ENCODE data around the gene CATSPER1. TPM values are rescaled to one million over a fixed set of nuclear protein-coding genes. Genes with fewer than 3 reads are reported as not detected.

The CATSPER1 gene
- total RNA-seq, 1 donor from 2014 or later: not detected

DNA sequence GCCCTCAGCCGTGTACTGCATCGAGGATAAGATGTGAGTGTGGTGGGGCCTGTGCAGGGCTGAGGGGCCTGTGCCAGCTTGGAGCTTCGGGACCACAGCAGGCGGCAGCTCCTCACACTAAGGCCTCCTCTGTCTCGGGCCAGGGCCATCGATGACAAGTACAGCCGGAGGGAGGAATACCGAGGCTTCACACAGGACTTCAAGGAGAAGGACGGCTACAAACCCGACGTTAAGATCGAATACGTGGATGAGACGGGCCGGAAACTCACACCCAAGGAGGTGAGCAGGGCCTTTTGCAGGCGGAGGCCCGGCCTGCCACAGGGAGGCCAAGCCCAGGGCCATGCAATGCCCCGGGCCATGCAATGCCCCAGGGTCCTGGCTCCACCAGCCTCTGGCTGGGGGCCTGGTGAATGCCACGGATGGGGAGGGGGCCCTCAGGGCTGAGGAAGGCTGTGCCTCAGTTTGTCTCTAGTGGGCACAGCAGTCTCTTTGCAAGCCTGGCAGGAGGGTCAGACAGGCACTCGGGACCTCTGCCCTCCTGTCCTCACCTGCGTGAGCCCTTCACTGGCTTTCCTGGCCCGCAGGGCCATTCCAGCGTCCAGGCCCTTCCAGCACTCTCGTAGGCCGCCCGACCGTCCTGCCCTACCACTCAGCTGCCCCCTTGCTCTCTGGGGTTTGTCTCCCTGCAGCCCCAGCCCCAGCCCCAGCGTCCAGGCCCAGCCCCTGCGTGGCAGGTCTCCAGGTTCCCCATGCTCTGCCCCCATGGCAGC is 48.5 kb downstream of the CATSPER1 start:
- H3K36me3 Mint-ChIP-seq (ENCODE audit: low read depth): peaks cover 16% of the 10 kb centered on the region
- H3K27me3 Mint-ChIP-seq (ENCODE audit: low read depth): no peaks in the 10 kb centered on the region
- no peaks in the 10 kb centered on the region for H3K9me3 Mint-ChIP-seq (ENCODE audit: low read depth)
- DNase-seq (ENCODE audit: low spot score): no peak
- H3K4me1 Mint-ChIP-seq (ENCODE audit: low read depth): no peaks in the 10 kb centered on the region
- no peak overlapping the region for H3K27ac Mint-ChIP-seq (ENCODE audit: unreplicated experiment)
- TF ChIP-seq, protein P1, sequence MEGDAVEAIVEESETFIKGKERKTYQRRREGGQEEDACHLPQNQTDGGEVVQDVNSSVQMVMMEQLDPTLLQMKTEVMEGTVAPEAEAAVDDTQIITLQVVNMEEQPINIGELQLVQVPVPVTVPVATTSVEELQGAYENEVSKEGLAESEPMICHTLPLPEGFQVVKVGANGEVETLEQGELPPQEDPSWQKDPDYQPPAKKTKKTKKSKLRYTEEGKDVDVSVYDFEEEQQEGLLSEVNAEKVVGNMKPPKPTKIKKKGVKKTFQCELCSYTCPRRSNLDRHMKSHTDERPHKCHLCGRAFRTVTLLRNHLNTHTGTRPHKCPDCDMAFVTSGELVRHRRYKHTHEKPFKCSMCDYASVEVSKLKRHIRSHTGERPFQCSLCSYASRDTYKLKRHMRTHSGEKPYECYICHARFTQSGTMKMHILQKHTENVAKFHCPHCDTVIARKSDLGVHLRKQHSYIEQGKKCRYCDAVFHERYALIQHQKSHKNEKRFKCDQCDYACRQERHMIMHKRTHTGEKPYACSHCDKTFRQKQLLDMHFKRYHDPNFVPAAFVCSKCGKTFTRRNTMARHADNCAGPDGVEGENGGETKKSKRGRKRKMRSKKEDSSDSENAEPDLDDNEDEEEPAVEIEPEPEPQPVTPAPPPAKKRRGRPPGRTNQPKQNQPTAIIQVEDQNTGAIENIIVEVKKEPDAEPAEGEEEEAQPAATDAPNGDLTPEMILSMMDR (IDR thresholded peaks at IDR 0.05): no peak
- H3K4me3 Mint-ChIP-seq (ENCODE audit: unreplicated experiment): no peak overlapping the region

DNA sequence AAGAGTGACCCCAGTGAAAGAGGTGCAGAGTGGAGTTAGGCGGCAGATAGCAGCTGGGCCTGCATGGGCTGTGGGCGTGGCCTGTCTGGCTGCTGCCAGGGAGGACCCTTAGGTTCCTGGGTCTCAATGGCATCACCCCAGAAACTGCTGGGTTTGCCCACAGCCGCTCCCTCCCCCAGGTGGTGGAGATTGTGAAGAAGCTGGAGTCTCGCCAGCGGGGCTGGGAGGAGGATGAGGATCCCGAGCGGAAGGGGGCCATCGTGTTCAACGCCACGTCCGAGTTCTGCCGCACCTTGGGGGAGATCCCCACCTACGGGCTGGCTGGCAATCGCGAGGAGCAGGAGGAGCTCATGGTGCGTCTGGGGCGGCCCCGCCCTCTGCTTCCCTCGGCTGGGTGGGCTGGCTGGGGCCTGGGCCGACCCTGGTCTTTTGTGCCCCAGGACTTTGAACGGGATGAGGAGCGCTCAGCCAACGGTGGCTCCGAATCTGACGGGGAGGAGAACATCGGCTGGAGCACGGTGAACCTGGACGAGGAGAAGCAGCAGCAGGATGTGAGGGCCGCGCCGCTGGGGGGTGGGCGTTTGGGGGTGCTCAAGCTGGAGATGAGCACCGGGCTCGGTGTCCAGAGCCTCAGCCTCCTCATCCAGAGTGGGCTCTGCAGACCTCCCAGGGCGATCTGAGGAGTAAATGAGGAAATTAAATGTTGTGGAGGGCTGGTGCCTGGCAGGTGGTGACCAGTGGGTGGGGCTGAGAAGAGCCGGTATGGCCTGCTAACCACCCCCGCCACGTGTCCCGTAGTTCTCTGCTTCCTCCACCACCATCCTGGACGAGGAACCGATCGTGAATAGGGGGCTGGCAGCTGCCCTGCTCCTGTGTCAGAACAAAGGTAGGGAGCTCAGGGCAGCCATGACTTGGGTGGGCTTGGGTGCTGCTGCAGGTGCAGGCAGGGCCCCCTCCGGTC is 49.8 kb downstream of the CATSPER1 start:
- H3K4me1 Mint-ChIP-seq (ENCODE audit: low read depth): no peaks in the 10 kb centered on the region
- H3K36me3 Mint-ChIP-seq (ENCODE audit: low read depth): peaks cover 19% of the 10 kb centered on the region
- H3K4me3 Mint-ChIP-seq (ENCODE audit: unreplicated experiment): no peak overlapping the region
- TF ChIP-seq, protein P1 (IDR thresholded peaks at IDR 0.05): no peak
- H3K27ac Mint-ChIP-seq (ENCODE audit: unreplicated experiment): no peak overlapping the region
- no peaks in the 10 kb centered on the region for H3K27me3 Mint-ChIP-seq (ENCODE audit: low read depth)
- no peaks in the 10 kb centered on the region for H3K9me3 Mint-ChIP-seq (ENCODE audit: low read depth)
- DNase-seq (ENCODE audit: low spot score): no peak

DNA sequence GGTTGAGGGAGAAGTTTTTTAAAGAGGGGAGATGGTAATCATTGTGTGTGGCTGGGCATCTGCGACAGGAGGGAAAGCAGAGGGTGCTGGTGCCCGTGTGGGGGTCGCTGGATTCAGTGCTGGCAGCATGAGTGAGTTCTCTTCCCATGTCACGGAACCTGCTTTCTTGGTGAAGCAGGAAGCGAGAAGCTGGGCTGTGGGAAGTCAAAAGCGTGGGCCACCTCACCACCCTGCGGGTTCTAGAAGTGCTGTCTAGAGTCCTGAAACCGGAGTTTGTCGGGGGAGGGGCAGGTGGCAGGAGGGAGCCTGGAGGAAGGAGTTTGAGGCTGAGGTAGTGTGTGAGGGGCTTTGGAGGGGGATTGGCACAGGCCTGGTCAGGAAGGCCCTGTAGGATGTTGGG is 50.5 kb downstream of the CATSPER1 start:
- TF ChIP-seq, protein P1 (IDR thresholded peaks at IDR 0.05): no peak
- Mint-ChIP-seq H3K27me3 (ENCODE audit: low read depth) (no peaks in the 10 kb centered on the region), H3K4me1 (ENCODE audit: low read depth) (no peaks in the 10 kb centered on the region), H3K36me3 (ENCODE audit: low read depth) (peaks cover 19% of the 10 kb centered on the region), H3K9me3 (ENCODE audit: low read depth) (no peaks in the 10 kb centered on the region), H3K27ac (ENCODE audit: unreplicated experiment) (no peak overlapping the region), H3K4me3 (ENCODE audit: unreplicated experiment) (no peak overlapping the region)
- DNase-seq (ENCODE audit: low spot score): peak; percentile 57

DNA sequence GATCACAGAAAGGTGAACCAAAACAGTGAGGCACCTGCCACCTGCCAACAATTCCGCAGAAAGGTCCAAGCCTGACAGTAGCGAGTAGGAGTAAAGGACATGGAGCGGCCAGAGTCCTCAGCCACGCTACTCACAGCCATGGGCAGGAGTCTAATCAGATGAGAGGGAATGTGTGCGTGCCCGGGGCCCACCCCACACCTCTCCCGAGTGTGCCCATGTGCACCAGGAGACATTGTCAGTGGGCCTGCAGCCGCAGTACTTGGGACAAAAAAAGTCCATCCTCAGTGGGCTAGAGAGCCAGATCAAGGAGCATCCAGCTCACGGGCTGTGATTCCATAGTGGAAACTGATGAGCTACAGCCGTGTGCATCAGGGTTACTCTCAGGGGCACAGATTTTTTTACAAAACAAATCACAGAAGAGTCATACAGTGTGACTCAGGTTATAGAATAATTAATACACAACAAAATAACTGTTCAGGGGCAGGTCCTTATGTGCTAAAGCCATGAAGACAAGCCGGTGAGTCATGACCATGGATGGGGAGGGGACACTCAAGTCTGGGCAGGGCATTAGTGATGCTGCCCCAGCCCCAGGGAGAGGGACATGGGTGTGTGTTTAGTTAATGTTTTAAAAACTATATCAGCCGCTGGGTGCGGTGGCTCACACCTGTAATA is 52.7 kb downstream of the CATSPER1 start:
- Mint-ChIP-seq H3K27me3 (ENCODE audit: low read depth) (no peaks in the 10 kb centered on the region), H3K36me3 (ENCODE audit: low read depth) (peaks cover 23% of the 10 kb centered on the region), H3K9me3 (ENCODE audit: low read depth) (no peaks in the 10 kb centered on the region), H3K4me3 (ENCODE audit: unreplicated experiment) (no peak overlapping the region), H3K27ac (ENCODE audit: unreplicated experiment) (no peak overlapping the region), H3K4me1 (ENCODE audit: low read depth) (no peaks in the 10 kb centered on the region)
- DNase-seq (ENCODE audit: low spot score): no peak
- TF ChIP-seq, protein P1 (IDR thresholded peaks at IDR 0.05): no peak

DNA sequence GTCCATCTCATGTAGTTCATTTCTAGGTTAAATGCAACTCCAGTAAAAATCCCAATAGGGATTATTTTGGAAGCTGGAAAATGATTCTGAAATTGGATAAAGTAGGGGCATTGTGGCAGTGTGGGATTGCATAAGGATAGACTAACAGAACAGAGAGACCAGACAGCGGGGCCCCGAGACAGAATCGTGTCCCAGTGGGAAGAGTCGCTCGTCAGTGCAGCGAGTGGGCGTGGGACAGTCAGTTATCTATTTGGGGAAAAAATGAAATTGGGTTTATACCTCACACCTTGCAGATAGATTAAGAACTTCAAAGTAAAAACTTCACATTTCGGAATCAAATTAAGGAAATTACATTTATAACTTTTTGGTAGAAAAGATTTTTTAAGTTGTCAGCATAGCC is 54.2 kb downstream of the CATSPER1 start:
- peaks cover 29% of the 10 kb centered on the region for H3K36me3 Mint-ChIP-seq (ENCODE audit: low read depth)
- H3K4me3 Mint-ChIP-seq (ENCODE audit: unreplicated experiment): no peak overlapping the region
- no peaks in the 10 kb centered on the region for H3K4me1 Mint-ChIP-seq (ENCODE audit: low read depth)
- H3K27ac Mint-ChIP-seq (ENCODE audit: unreplicated experiment): no peak overlapping the region
- no peaks in the 10 kb centered on the region for H3K9me3 Mint-ChIP-seq (ENCODE audit: low read depth)
- H3K27me3 Mint-ChIP-seq (ENCODE audit: low read depth): no peaks in the 10 kb centered on the region
- DNase-seq (ENCODE audit: low spot score): no peak
- TF ChIP-seq, protein P1 (IDR thresholded peaks at IDR 0.05): no peak
